RCC 7860 (cell line): ENCODE measurements around the gene USP6NL.

ENCODE experiments used
- DNase-seq: peaks from one replicate; pipeline ENCODE4 v3.0.0-alpha.2; 2015; ENCODE audit warnings: low spot score
- FAIRE-seq: peaks from 2 replicates; lab custom pipeline; 2012; peaks lifted over from hg19 to GRCh38; lab: Jason Lieb, UNC

Gene USP6NL

GRCh38 chr10:11617233-11617632 lies 5.8 kb upstream of the USP6NL start:
- FAIRE-seq = no peak
- DNase-seq = no peak

DNA sequence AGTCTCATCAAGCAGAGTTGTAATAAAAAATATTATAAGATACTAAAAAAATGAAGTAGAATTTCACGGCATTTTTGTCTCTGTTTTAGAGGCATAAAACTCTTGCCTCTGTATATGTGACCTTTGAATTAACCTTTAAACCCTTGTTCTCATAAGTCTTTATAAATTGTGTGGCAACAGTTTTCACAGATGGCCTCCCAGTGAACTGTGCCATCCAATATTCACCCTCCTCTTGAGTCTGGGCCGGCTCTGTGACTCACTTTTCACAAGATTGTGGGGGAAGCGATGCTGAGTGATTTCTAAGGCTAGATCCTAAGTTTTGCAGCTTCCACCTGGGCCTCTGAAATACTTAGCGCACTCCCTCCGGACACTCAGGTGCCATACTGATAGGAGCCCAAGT lies 4.6 kb upstream of the USP6NL start:
- FAIRE-seq = no peak
- no peak for DNase-seq

GRCh38 chr10:11615396-11615795 lies 3.9 kb upstream of the USP6NL start:
- FAIRE-seq = no peak

DNA sequence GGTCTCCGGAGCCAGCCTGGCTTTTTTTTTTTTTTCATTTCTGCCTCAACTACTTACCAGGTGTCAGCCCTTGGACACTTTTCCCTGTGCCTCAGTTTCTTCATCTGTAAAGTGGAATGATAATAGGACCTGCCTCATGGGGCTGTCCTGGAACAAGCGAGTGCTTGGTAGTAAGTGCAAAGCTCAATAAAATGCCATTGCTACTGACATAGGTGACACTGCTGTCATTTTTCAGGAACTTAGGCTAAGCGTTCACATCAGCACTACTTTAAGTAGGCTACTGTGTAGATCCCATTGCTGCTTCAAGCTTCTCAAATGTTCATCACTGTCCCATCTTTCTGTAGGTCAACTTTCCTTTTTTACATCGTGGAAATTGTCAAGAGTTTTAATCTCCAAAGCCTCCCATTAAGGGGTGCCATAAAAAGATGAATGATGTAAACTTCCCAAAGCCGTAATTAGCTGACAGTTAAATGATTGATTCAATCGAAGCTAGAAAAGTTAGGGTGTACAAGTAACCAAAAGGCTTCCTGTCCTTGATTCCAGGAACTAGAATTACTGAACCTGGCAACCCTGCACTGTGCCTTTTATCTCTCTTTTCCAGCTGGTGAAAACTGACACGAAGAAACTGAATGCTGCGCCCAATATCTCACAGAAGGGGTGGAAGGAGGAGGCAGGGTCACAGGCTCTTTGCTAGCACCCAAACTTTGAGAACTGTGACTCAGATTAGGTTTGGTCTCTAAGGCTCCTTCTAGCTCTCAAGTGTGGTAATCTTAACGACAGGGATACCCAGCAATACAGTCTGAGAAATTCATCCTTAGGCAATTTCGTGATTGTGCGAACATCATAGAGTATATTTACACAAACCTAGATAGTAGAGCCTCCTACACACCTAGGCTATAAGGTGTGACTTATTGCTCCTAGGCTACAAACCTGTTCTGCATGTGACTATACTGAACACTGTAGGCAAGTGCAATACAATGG lies 861 bp upstream of the USP6NL start:
- DNase-seq (no peak), FAIRE-seq (no peak)

More at GRCh38 chr10:11615396-11615795, 3.9 kb upstream of the USP6NL start:
- no peak for DNase-seq

- FAIRE-seq (no peak), DNase-seq (no peak)
These were observed 613 bp downstream of the USP6NL start for GRCh38 chr10:11610826-11611247.

- no peak for FAIRE-seq
- no peak for DNase-seq
These were observed 1.2 kb downstream of the USP6NL start for GRCh38 chr10:11610166-11610825.

DNA sequence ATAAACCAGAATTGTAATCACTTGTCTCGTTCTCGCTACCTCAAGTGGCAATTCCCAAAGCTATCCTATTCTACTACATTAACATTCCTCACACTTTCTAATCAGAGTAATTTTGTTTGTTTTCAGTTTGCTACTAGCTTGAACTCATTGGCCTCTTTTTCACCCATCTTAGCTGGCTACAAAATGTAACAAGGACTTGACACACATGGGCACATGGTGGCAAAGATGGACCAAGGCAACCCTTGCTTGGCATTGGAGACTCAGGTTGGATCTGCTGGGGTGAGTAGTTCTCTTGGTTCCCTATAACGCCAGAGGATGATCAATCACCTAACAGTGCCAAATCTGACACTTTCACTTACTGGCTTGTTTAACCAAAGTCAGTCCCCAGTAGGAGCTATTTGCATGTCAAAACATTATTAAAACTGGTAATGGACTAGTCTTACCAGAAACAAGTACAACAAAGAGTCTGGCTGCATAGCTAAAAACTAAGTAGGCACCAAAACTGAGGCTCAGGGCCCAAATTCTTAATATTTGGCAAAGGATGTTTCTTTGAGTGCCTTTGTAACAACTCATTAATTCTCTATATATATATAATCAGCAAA lies 1.9 kb downstream of the USP6NL start:
- DNase-seq = no peak
- FAIRE-seq = no peak

- DNase-seq (no peak), FAIRE-seq (no peak)
These were observed 2.4 kb downstream of the USP6NL start for GRCh38 chr10:11609052-11609451.

DNA sequence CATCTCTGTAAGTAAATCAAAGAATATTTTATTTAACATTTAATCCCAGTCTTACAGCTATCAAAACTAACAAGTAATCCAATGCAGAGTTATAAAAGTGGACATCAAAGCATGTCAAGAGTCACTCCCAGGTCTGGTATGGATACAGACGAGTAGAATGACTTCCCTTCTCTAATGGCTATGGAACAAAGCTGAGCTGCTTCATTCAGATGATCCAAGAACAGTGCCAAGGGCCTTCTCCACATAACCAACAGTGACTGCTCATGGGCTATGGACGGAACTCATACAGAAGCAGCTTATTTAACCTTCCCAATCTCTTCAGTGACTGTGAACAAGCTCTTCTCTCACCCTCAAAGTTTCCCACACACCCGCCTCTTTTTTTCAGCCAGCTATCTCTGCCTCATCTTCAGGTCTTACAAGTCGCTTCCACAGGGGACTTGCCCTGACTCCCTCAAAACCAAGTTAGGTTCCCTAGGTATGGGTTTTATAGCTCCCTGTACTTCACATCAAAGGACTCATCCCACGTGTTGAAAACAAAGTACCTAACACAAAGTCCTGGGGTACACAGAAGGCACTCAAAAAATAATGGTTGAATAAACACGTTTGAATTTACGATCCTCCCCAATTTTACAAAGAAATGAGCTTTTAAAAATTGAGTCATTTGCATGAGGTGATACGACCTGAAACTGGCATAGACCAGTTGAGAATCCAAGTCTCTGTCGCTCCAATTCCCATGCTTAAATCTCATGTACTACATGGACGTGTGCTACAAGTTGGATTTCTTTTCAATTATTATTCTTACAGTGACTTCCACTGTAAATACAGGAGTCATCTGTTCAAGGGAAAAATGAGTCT lies 3.1 kb downstream of the USP6NL start:
- FAIRE-seq (no peak), DNase-seq (no peak)

GRCh38 chr10:11605807-11606408 lies 5.5 kb downstream of the USP6NL start:
- no peak for DNase-seq
- FAIRE-seq = peak; percentile 15

GRCh38 chr10:11604865-11605650 lies 6.4 kb downstream of the USP6NL start:
- no peak for DNase-seq
- no peak for FAIRE-seq

GRCh38 chr10:11603741-11604140 lies 7.7 kb downstream of the USP6NL start:
- FAIRE-seq (no peak), DNase-seq (no peak)

GRCh38 chr10:11602919-11603523 lies 8.4 kb downstream of the USP6NL start:
- no peak for DNase-seq
- no peak for FAIRE-seq

GRCh38 chr10:11602358-11602757 lies 9.1 kb downstream of the USP6NL start:
- DNase-seq (no peak), FAIRE-seq (no peak)

GRCh38 chr10:11601670-11602069 lies 9.8 kb downstream of the USP6NL start:
- FAIRE-seq (no peak), DNase-seq (no peak)

DNA sequence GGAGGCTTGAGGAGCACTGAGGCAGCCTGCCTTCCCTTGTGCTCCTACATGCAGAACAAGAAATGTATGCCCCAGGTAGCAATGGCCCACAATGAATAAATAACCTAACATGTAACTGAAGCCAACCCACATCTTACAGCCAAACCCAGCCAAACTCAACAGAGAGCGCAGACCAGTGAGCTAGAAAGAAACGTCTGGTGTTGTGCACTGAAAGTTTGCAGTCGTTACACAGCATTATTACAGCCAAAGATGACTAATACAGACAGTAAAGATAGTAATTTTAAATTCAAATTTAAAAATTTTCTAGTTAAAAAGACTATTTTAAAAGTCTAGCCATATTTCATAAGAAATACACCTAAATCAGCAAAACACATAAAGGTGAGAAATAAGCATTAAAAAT lies 11.2 kb downstream of the USP6NL start:
- DNase-seq (no peak), FAIRE-seq (peak; percentile 22)

- no peak for DNase-seq
- FAIRE-seq = no peak
These were observed 12.6 kb downstream of the USP6NL start for GRCh38 chr10:11598712-11599397.

DNA sequence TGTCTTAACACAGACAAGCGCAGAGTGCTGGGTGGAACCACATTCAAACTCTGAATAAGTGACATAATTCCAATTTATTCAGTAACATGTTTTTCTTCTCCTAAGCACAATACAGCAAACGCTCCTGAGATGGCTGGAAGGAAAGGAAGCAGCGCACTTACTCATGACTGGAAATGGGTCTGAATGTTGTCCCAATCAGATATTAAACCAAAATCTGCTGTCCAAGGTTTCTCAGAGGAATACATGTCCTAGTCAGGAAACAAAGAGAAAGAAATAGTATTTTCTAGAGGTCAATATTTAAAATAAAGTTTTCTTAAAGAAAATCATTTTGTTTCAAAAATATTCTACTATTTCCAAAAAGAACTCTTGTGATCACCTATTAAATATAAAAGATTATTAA lies 14.0 kb downstream of the USP6NL start:
- FAIRE-seq (peak; percentile 50), DNase-seq (no peak)

DNA sequence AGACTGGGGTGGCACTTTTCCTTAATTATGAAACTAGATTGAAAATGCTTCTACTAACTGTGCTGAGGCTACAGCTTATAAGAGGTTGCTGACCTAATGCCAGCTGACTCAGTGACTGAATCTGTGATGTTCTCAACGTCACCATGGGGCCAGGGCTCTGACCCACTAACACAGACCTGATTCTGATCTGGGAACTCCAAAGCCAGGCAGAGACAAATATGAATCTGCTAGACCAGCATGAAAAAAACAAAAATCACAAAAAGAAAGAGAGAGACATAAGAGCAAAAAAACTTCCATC lies 16.1 kb downstream of the USP6NL start:
- DNase-seq (peak; percentile 17), FAIRE-seq (no peak)
